T-helper 2 cell treated with Interferon-gamma antibody and Interleukin-4, amounts not matched to agents 5 μg/mL and 100 μg/mL, for 36 hours (primary cell): ENCODE results near the gene SAMD4B.
"Not testable (repeated sequence)": the region's sequence is repeated elsewhere in the genome, so short reads cannot be mapped to it uniquely, and the experiment has no call there.

Experiments used
- DNase-seq: peaks from one replicate; pipeline ENCODE4 v3.0.0; 2021; ENCODE audit warnings: low spot score
- H3K27ac Mint-ChIP-seq: one replicate; pipeline ENCODE4 v1.8.0; 2021; ENCODE audit warnings: mild to moderate bottlenecking, mixed read lengths
- H3K27me3 Mint-ChIP-seq: one replicate; pipeline ENCODE4 v1.8.0; 2021; ENCODE audit warnings: low read depth, mixed read lengths
- H3K36me3 Mint-ChIP-seq: one replicate; pipeline ENCODE4 v1.8.0; 2021; ENCODE audit warnings: low read depth, mixed read lengths
- H3K4me1 Mint-ChIP-seq: one replicate; pipeline ENCODE4 v1.8.0; 2021; ENCODE audit warnings: low read depth, mixed read lengths
- H3K4me3 Mint-ChIP-seq: one replicate; pipeline ENCODE4 v1.8.0; 2022; ENCODE audit warnings: mild to moderate bottlenecking, moderate library complexity, mixed read lengths
- H3K9me3 Mint-ChIP-seq: one replicate; pipeline ENCODE4 v1.8.0; 2021; ENCODE audit warnings: mixed read lengths

SAMD4B gene

DNA sequence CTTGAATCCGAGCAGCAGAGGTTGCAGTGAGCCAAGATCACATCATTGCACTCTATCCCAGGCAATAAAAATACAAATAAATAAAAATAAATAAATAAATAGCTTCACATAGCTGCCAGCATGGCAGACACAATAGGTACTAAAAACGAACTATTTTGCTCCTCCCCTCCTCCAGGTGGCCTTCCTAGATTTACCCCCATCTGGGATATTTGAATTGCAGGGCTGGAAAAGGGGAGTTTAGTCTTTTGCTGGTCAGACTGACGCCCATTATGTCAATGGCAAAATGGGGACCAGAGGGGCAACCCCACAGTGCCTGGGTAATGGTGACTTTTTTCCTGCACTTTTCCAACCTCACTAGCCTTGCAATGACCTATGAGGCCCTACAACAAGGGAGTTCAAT lies 5.7 kb upstream of the SAMD4B start:
- Mint-ChIP-seq H3K27ac (peak overlapping the region; percentile 97), H3K4me1 (peaks cover 43% of the 10 kb centered on the region), H3K4me3 (peak overlapping the region; percentile 99), H3K27me3 (no peaks in the 10 kb centered on the region), H3K9me3 (no peaks in the 10 kb centered on the region), H3K36me3 (peaks cover 32% of the 10 kb centered on the region)
- no peak for DNase-seq

DNA sequence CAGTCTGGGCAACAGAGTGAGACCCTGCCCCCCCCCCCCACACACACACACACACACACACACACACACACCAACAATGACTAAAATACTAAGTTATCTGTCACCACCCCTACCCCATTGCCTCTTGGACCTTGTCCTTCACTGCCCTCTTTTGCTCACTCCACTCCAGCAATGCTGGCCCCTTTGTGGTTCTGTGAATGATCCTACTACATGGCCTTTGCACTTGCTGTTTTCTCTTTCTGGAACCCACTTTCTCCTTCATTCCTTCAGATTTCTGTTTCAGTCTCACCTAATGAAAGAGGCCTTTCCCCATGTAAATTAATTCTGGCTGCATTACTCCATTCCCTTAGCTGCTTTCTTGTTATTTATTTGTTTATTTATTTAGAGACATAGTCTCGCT lies 2.5 kb upstream of the SAMD4B start:
- peak overlapping the region; percentile 97 for H3K4me3 Mint-ChIP-seq
- DNase-seq = no peak
- H3K9me3 Mint-ChIP-seq = no peaks in the 10 kb centered on the region
- peaks cover 15% of the 10 kb centered on the region for H3K36me3 Mint-ChIP-seq
- H3K27ac Mint-ChIP-seq = peak overlapping the region; percentile 92
- no peaks in the 10 kb centered on the region for H3K27me3 Mint-ChIP-seq
- H3K4me1 Mint-ChIP-seq = peaks cover 49% of the 10 kb centered on the region

DNA sequence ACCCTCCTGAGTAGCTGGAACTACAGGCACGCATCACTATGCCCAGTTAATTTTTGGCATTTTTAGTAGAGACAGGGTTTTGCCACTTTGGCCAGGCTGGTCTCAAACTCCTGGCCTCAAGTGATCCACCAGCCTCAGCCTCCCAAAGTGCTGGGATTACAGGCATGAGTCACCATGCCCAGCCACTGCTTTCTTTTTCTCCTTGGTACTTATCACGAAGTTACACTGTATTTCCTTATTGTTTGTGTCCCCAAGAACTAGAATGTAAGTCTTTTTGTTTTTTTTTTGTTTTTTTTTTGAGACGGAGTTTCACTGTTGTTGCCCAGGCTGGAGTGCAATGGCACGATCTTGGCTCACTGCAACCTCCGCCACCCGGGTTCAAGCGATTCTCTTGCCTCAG lies 2.1 kb upstream of the SAMD4B start:
- not testable (repeated sequence) for DNase-seq, H3K9me3 Mint-ChIP-seq, H3K27me3 Mint-ChIP-seq
- Mint-ChIP-seq H3K4me3 (peak overlapping the region; percentile 97), H3K27ac (peak overlapping the region; percentile 92), H3K4me1 (peaks cover 50% of the 10 kb centered on the region), H3K36me3 (peaks cover 12% of the 10 kb centered on the region)

DNA sequence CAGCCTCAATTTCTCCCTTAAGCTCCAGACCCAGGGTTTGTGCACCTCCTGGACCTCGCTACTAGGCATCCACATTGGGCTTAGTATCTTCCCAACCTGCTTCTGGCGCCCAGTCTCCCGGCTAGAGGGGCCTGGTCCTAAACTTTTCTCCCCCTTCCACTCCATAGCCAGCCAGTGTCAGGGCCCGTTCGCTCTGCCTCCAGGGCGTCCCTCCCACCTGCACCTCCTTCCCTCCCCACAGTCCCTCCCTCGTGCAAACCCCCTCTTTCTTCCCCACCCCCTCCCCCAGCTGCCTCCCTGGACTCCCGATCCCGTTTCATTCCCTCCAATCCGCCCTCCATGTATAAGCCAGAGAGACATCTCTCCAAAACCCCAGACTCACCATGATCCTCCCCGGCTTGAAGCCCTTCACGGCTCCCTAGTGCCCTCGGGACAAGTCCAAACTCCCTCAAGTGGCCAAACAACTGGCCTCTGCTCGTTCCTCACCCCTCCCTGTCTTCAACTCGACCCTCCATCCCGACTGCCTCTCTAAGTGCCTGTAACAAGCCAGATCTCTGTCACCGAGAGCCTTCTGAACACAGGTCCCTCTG lies 997 bp upstream of the SAMD4B start:
- Mint-ChIP-seq H3K4me1 (peaks cover 53% of the 10 kb centered on the region), H3K27me3 (no peaks in the 10 kb centered on the region), H3K27ac (peak overlapping the region; percentile 92), H3K9me3 (no peaks in the 10 kb centered on the region), H3K36me3 (peaks cover 10% of the 10 kb centered on the region), H3K4me3 (peak overlapping the region; percentile 97)
- DNase-seq = no peak

DNA sequence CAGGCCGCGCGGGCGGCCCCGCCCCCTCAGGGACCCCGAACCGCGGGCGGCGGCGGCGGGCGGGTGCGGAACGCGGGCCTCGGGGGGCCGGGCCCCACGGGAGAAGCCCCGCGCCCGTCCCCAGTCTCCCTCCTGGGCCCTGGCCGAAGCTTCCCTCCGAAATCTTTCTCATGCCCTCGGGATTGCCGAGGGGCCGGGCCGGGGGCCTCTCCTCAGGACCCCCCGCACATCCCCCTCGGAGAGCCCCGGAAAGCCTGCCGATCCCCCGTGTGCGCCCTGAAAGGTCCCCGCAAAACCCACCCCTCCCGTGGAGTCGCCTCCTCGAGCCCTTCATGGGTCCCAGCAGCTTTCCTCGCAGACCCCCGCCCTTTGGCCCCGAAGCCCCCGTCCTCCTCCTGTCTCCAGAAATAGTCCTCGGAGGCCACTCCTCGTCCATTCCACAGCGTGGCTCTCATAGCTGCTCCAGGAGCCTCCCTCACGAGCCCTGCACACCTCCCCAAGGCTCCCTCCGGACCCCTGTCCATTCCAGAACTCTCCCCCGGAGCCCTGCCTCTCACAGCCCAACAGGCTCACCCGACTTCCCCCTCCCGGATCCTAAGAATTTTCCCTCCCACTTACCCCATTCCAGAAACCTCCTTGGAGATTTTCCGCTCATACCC lies 555 bp downstream of the SAMD4B start:
- Mint-ChIP-seq H3K27ac (peak overlapping the region; percentile 86), H3K4me1 (peaks cover 52% of the 10 kb centered on the region), H3K36me3 (peaks cover 7% of the 10 kb centered on the region), H3K9me3 (no peaks in the 10 kb centered on the region), H3K4me3 (peak overlapping the region; percentile 82), H3K27me3 (no peaks in the 10 kb centered on the region)
- no peak for DNase-seq

DNA sequence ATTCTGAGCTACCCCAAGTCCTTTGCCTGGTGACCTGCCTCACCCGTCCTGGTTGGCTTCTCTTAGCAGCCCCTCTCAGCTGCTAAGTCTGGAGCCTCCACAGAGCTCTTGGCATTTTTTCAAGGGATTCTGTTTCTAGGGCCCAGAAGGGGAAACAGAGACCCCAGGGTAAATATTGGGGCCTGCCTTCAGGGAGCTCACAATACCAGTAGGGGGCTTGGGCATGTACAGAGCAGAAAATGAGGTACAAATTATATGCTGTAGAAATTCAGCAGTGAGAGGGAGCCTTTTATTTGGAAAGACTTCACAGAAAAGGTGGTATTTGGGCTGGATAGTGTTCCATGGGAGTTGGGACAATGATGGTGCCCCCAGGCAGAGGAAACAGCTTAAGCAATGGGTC lies 3.7 kb downstream of the SAMD4B start:
- Mint-ChIP-seq H3K4me1 (peaks cover 45% of the 10 kb centered on the region), H3K9me3 (no peaks in the 10 kb centered on the region), H3K27ac (no peak overlapping the region), H3K36me3 (peaks cover 13% of the 10 kb centered on the region), H3K4me3 (no peak overlapping the region), H3K27me3 (no peaks in the 10 kb centered on the region)
- DNase-seq = no peak

DNA sequence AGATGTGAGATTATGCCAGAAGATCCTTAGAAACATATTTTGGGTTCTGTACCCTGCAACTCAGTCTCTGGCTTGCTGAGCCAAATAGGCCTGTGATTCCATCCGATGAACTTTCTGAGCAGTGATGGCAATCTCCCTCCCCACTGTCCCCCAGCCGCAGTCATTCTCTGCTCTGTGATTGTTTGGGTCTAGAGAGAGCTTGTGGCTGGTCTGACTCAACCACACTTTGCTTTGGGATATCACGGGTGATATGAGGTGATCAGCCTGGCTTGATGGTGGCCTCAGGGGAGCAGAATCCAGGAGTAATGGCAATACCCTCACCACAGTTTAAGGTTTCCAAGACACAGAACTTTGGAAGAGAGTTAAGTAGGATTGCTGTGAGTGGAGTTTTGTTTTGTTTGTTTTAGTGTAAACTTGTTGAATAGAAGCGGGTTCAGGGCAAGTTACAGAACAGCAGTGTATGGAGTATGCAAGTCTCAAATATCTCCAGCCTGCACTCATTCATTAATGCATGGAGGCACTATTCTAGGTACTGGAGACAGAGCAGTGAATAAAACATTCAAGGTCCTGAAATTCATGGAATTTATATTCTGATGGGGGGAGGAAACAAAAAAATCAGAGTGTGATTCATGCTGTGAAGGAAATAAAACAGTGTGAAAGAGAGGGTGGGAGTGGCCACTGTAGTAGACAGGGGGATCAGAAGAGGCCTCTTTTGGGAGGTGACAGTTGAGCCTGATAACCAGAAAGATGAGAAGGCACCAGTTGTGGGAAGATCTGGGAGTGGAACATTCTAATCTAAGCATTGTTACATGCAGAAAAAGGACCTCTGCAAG lies 5.3 kb downstream of the SAMD4B start:
- Mint-ChIP-seq H3K27me3 (no peaks in the 10 kb centered on the region), H3K36me3 (peaks cover 22% of the 10 kb centered on the region), H3K27ac (peak overlapping the region; percentile 43), H3K4me3 (no peak overlapping the region), H3K9me3 (no peaks in the 10 kb centered on the region), H3K4me1 (peaks cover 53% of the 10 kb centered on the region)
- no peak for DNase-seq

DNA sequence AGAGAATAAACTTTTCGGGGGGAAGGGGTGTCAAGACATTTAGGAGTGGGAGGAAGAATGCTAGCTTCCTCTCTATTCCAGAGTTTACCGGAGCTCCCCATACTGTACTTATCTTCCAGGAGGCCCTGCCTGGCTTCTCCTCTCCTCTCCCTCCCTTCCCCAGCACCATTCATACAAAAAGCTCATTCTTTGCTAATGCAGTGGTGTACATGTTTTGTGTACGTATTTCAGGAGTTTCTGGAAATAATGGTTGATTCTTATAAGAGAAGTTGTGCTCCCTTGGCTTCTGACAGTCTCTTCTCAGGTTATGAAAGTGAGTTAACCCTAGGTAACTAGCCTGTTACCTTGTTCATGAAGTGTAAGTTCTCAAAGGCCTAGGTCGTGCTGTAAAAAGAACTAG lies 7.1 kb downstream of the SAMD4B start:
- H3K27ac Mint-ChIP-seq = peak overlapping the region; percentile 7
- peaks cover 22% of the 10 kb centered on the region for H3K36me3 Mint-ChIP-seq
- H3K4me1 Mint-ChIP-seq = peaks cover 41% of the 10 kb centered on the region
- no peak overlapping the region for H3K4me3 Mint-ChIP-seq
- no peaks in the 10 kb centered on the region for H3K9me3 Mint-ChIP-seq
- DNase-seq = no peak
- no peaks in the 10 kb centered on the region for H3K27me3 Mint-ChIP-seq

DNA sequence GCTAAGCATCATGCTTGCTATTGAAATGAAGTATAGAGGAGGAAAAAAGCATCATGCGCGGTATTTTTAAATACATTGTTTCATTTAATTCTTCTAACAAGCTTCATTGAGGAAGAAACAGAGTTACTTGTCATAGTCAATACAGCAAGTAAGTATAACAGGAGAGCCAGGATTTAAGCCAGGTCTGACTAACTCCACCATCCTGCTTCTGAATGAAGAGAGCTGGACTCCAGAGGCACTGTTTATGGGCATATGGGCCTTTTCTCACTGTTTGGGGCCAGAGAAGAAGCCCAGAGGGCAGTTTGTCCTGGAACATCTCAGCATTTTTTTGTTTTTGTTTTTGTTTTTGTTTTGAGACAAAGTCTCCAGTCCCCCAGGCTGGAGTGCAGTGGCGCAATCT lies 7.9 kb downstream of the SAMD4B start:
- no peak overlapping the region for H3K27ac Mint-ChIP-seq
- no peaks in the 10 kb centered on the region for H3K27me3 Mint-ChIP-seq
- peaks cover 25% of the 10 kb centered on the region for H3K36me3 Mint-ChIP-seq
- no peak overlapping the region for H3K4me3 Mint-ChIP-seq
- peaks cover 34% of the 10 kb centered on the region for H3K4me1 Mint-ChIP-seq
- H3K9me3 Mint-ChIP-seq = no peaks in the 10 kb centered on the region
- DNase-seq = no peak

DNA sequence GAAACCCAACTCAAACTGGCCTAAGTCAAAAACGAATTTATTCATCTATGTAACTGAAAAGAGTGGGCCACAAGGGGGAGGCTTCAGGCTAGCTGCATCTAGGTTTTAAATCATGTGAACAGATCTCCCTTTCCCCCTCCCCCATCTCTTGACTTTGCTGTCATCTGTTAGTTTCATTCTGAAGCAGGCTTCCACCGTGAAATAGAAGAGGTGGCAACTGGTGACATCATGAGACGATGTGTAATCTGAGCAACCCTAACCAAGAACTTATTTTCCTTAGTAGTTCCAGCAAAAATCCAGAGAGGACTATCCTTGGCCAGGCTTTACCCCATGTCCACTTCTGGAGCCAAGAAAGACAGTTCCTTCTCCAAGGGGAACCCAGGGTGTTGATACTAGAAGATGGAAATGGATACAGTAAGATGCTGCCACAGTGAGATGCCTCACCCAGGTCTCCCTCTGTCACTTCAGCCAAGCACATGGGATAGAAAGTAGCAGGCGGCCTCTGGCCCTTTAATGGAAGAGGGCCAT lies 9.4 kb downstream of the SAMD4B start:
- H3K4me1 Mint-ChIP-seq = peaks cover 28% of the 10 kb centered on the region
- H3K27me3 Mint-ChIP-seq = no peaks in the 10 kb centered on the region
- peak overlapping the region; percentile 86 for H3K27ac Mint-ChIP-seq
- DNase-seq = peak; percentile 76
- H3K4me3 Mint-ChIP-seq = no peak overlapping the region
- H3K9me3 Mint-ChIP-seq = no peaks in the 10 kb centered on the region
- H3K36me3 Mint-ChIP-seq = peaks cover 30% of the 10 kb centered on the region

DNA sequence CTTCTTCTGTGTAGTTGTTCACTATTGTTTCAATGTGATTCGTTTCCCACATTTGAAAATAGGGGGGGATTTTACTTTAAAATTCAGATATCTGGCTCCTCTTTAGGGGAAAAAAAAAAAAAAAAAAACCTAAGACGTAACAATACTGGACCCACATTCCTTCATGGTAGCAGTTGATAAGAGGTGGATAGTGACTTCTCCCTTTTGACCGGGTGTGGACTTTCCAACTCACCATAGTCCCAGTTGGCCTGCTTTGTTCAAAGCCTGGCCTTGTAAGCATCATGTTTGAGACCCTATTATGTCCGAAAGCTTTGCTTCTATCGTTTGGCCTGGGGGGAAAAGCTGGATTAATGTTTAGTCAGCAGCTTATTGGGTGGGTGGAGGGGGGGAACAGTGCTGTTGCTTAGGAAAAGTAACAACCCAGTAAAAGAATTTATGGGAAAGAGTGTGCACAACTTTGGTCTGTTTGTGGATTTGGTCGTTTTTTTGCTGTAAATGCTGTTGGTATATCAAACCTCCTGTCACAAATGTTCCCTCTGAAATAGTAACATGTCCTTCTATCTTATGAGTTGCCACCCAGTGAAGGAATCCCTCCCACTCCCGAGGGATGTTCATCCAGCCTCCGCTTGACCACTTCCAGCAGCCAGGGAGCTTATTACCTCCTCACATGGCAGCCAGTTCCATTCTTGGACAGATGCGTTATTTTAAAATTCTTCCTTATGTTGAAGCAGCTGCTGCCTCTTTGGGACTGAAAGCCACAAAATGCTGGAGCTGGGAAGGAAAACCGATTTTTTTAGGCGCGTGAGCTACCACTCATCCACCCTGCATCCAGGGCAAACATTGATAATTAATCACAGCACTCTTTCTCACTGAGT lies 10.4 kb downstream of the SAMD4B start:
- no peaks in the 10 kb centered on the region for H3K27me3 Mint-ChIP-seq
- peaks cover 39% of the 10 kb centered on the region for H3K36me3 Mint-ChIP-seq
- H3K9me3 Mint-ChIP-seq = no peaks in the 10 kb centered on the region
- H3K4me1 Mint-ChIP-seq = peaks cover 26% of the 10 kb centered on the region
- DNase-seq = no peak
- peak overlapping the region; percentile 86 for H3K27ac Mint-ChIP-seq
- H3K4me3 Mint-ChIP-seq = no peak overlapping the region

DNA sequence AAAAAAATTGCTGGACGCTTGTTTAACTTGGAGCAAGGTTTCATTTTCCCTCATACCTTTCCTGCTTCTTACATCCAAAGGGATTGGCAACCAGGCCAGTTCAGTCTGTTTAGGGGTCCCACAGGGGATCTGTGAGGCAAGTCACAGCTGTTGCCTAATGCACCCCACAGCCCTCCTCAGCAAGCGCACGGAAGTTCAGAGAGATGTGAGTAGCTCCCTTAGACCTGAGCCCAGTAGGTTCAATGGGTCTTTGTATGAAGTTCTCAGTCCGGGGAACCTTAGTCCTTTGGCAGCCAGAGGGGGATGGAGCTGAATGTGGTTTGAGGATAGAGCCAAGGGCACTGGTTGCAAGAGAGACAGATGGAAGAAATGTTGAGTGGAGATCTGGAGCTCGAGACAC lies 13.0 kb downstream of the SAMD4B start:
- no peaks in the 10 kb centered on the region for H3K9me3 Mint-ChIP-seq
- H3K36me3 Mint-ChIP-seq = peaks cover 44% of the 10 kb centered on the region
- peaks cover 15% of the 10 kb centered on the region for H3K4me1 Mint-ChIP-seq
- H3K27me3 Mint-ChIP-seq = no peaks in the 10 kb centered on the region
- H3K27ac Mint-ChIP-seq = no peak overlapping the region
- H3K4me3 Mint-ChIP-seq = no peak overlapping the region
- no peak for DNase-seq

DNA sequence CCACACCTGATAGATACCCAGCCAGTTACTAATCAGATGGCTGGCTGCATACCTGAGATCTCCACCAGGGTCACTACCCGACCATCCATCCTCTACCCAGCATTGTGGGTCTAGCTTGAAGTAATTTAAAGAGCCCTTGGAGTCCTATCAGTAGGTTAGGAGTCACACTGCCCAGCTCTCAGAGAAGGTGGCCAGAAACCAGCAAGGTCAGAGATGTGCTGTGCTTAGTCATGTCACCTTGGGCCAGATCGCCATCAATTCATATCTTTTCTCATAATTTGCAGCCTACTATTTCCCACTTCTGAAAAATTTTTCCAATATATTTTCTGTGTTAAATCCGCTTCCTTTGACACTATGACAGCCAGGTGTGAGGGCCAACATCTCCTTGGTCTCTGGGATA lies 13.9 kb downstream of the SAMD4B start:
- Mint-ChIP-seq H3K36me3 (peaks cover 47% of the 10 kb centered on the region), H3K27ac (no peak overlapping the region), H3K27me3 (no peaks in the 10 kb centered on the region)

More for the DNA sequence above, 13.9 kb downstream of the SAMD4B start:
- Mint-ChIP-seq H3K4me3 (no peak overlapping the region), H3K4me1 (peaks cover 15% of the 10 kb centered on the region), H3K9me3 (no peaks in the 10 kb centered on the region)
- DNase-seq = no peak
